Mucosa of stomach (tissue), 1 donor: Measurements from ENCODE around the gene CLTA.
A peak's percentile ranks its signal among the peaks of the same experiment; 100 is the strongest.

Source experiments
- H3K27me3 ChIP-seq: one replicate; pipeline ENCODE4 v1.7.0; 2013; ENCODE audit warnings: mild to moderate bottlenecking, low read length; ENCODE audit not compliant: control insufficient read depth, insufficient read depth
- H3K36me3 ChIP-seq: one replicate; pipeline ENCODE4 v1.7.0; 2013; ENCODE audit warnings: low read length; ENCODE audit not compliant: control insufficient read depth, insufficient read depth
- H3K4me1 ChIP-seq: one replicate; pipeline ENCODE4 v1.7.0; 2013; ENCODE audit warnings: mild to moderate bottlenecking, low read length; ENCODE audit not compliant: control insufficient read depth, insufficient read depth
- H3K4me3 ChIP-seq: one replicate; pipeline ENCODE4 v1.7.0; 2013; ENCODE audit warnings: low read length
- H3K9ac ChIP-seq: one replicate; pipeline ENCODE4 v1.7.0; 2013; ENCODE audit warnings: mild to moderate bottlenecking, low read length, moderate library complexity
- H3K9me3 ChIP-seq: one replicate; pipeline ENCODE4 v1.7.0; 2013; ENCODE audit warnings: mild to moderate bottlenecking, low read length, moderate library complexity; ENCODE audit not compliant: control insufficient read depth
- donor health status: Pancreatic carcinoma.

Gene CLTA

GRCh38 chr9:36258996-36259533 is 68.3 kb downstream of the CLTA start:
- H3K9ac ChIP-seq, result peak overlapping the region; percentile 80
- H3K9me3 ChIP-seq, result no peaks in the 10 kb centered on the region
- peak overlapping the region; percentile 77 for H3K4me3 ChIP-seq
- no peaks in the 10 kb centered on the region for H3K27me3 ChIP-seq
- no peaks in the 10 kb centered on the region for H3K36me3 ChIP-seq
- no peaks in the 10 kb centered on the region for H3K4me1 ChIP-seq
